ENCODE measurements around the gene TCF15.
A peak's percentile ranks its signal among the peaks of the same experiment; 100 is the strongest.

Gene TCF15

DNA sequence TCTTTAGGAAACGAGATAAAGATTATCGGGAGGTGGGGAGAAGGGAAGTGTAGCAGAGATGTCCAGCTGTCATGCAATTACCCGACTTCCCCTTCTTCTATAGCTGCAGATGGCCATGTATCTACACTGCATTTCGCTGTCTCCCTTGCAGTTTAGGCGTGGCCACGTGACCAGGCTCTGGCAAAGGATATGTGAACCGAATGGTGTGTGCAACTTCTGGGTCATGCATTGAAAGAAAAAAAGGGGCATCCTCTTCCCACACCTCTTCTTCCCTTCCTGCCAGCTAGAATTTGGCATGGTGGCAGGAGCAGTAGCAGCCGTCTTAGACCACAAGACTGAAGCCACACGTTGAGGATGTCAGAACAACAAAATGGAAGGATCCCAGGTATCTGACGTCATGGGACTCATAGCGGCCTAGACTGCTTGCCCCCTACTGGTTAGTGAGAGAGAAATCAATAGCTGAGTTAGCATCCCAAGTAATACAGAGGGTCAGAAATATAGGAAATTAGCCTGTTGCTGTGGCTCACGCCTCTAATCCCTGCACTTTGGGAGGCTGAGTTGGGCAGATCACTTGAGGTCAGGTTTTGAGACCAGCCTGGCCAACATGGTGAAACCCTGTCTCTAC lies 32.8 kb downstream of the TCF15 start:
- Histone ChIP-seq H3K4me3 (replicated peaks; ENCODE audit: low read depth, low read length) (no peak overlapping the region), H3K36me3 (ENCODE audit: control insufficient read depth, insufficient read depth, low read length) (no peaks in the 10 kb centered on the region), H3K27me3 (replicated peaks; ENCODE audit: control insufficient read depth, insufficient read depth, low read length) (no peaks in the 10 kb centered on the region; the same call in 1 of the 2 replicates)
- TF ChIP-seq, protein P1, sequence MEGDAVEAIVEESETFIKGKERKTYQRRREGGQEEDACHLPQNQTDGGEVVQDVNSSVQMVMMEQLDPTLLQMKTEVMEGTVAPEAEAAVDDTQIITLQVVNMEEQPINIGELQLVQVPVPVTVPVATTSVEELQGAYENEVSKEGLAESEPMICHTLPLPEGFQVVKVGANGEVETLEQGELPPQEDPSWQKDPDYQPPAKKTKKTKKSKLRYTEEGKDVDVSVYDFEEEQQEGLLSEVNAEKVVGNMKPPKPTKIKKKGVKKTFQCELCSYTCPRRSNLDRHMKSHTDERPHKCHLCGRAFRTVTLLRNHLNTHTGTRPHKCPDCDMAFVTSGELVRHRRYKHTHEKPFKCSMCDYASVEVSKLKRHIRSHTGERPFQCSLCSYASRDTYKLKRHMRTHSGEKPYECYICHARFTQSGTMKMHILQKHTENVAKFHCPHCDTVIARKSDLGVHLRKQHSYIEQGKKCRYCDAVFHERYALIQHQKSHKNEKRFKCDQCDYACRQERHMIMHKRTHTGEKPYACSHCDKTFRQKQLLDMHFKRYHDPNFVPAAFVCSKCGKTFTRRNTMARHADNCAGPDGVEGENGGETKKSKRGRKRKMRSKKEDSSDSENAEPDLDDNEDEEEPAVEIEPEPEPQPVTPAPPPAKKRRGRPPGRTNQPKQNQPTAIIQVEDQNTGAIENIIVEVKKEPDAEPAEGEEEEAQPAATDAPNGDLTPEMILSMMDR (IDR thresholded peaks at IDR 0.05; ENCODE audit: insufficient read depth, low read length, poor library complexity, severe bottlenecking): peak; percentile 45
- DNase-seq (ENCODE audit: extremely low read depth, insufficient read length): no peak

DNA sequence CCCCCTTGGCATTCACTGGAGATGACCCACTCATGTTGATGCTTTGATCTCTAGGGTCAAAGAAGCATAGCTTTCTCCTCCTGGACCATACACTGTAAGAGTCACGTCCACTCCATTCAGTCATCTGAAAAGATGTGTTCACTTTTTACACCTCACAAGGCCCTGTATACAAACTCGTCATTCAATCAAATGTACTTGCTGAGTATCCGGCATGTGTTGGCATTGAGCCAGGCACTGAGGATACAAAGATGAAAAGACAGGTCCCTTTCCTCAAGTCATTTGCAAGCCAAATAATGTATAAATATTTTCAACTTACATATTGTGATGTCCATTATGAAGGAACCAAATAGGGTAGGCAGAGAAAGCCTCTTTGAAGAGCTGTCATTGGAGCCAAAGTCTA lies 34.0 kb downstream of the TCF15 start:
- H3K36me3 ChIP-seq (ENCODE audit: control insufficient read depth, insufficient read depth, low read length): no peaks in the 10 kb centered on the region
- TF ChIP-seq, protein P1 (IDR thresholded peaks at IDR 0.05; ENCODE audit: insufficient read depth, low read length, poor library complexity, severe bottlenecking): no peak
- no peaks in the 10 kb centered on the region; the same call in 1 of the 2 replicates for H3K27me3 ChIP-seq (replicated peaks; ENCODE audit: control insufficient read depth, insufficient read depth, low read length)
- H3K4me3 ChIP-seq (replicated peaks; ENCODE audit: low read depth, low read length): no peak overlapping the region
- DNase-seq (ENCODE audit: extremely low read depth, insufficient read length): no peak

DNA sequence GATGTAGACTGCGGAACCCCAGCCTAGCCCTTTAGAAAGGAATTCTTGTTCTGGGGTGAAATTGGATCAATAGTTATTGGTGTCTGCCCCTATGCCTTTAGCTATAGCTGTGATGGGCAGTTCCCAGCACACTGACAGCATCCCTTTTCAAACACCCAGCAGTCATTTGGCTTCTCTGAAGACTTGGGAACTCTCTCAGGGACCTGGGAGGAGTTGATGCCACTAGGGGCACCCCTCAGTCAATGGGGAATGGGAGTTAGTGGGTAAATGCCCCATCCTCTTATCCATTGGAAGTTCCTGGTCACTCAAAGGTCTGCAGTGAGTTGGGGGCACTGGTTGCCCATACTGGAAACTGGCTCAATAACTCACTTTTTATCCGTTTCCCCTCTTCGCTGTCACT lies 34.9 kb downstream of the TCF15 start:
- DNase-seq (ENCODE audit: extremely low read depth, insufficient read length): no peak
- Histone ChIP-seq H3K4me3 (replicated peaks; ENCODE audit: low read depth, low read length) (no peak overlapping the region), H3K36me3 (ENCODE audit: control insufficient read depth, insufficient read depth, low read length) (no peaks in the 10 kb centered on the region), H3K27me3 (replicated peaks; ENCODE audit: control insufficient read depth, insufficient read depth, low read length) (no peaks in the 10 kb centered on the region; the same call in 1 of the 2 replicates)
- TF ChIP-seq, protein P1 (IDR thresholded peaks at IDR 0.05; ENCODE audit: insufficient read depth, low read length, poor library complexity, severe bottlenecking): no peak

DNA sequence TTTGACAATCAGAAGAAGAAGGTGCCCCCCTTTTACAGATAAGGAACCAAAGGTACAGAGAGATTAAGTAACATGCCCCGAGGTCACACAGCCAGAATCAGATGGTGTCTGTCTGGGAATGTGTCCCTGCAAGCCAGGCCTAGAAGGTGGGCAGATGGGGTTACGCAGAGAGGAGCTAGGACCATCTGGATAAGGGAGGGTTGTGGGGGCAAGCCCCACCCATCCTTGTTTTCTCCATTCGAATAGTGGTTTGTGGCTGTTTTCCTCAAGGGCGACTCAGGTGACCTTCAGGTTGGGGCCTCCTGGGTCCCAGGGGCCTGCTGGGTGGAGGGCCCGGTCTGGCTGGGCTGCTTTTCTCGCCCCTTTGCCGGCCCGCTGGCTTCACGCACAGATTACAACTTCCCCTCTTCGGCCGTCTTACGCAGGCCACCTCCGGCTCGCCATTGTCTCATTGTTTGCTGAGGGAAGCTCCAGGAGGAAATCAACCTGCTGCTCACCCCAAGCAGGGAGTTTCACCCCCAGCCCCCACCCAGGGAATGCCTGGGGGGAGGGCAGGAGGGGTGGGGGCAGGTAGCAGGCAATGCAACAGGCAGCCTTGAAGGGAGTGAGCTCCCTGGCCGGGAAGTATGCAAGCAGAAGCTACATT lies 35.7 kb downstream of the TCF15 start:
- Histone ChIP-seq H3K36me3 (ENCODE audit: control insufficient read depth, insufficient read depth, low read length) (no peaks in the 10 kb centered on the region), H3K27me3 (replicated peaks; ENCODE audit: control insufficient read depth, insufficient read depth, low read length) (no peaks in the 10 kb centered on the region; the same call in 1 of the 2 replicates), H3K4me3 (replicated peaks; ENCODE audit: low read depth, low read length) (no peak overlapping the region)
- no peak for DNase-seq (ENCODE audit: extremely low read depth, insufficient read length)
- TF ChIP-seq, protein P1 (IDR thresholded peaks at IDR 0.05; ENCODE audit: insufficient read depth, low read length, poor library complexity, severe bottlenecking): no peak

DNA sequence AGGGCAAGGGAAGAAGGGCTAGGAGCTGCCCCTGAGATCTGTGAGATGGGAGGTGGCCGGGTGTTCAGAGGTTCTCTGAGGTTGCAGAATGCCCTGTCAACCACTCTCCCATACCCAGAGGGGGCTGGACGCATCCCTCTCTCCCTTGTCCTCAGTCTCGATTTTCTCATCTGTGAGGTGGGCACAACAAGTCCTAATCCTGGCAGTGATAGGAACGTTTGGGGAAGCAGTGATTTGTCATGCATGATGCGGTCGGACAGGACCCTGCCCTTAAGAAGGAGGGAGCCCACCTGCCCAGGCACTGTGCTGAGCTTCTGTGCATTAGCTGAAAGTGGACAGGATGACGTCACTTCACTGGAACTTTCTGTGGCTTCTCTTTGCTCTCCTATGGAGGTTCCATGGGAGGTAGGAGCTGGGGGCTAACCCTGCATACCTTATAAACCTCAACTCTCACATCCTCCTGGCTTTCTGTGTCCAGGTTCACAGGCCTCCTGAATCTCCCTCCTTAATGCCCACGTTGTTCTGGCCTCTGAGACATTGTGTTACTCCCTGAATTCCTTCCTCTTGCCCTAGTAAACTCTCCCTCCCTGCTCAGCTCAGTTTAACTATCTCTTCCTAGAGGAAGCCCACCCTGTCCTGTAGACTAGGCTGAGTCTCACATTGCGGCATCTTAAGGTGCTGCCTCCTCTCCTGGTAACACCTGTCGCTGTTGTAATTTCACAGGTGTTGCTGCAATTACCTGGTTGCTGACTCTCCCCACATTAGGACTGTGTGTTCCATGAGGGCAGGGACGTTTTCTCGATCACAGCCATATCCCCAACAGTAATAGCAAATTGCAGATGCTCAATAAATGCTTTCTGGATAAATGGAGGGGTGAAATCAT lies 36.5 kb downstream of the TCF15 start:
- DNase-seq (ENCODE audit: extremely low read depth, insufficient read length): no peak
- TF ChIP-seq, protein P1 (IDR thresholded peaks at IDR 0.05; ENCODE audit: insufficient read depth, low read length, poor library complexity, severe bottlenecking): no peak

More for the DNA sequence above, 36.5 kb downstream of the TCF15 start:
- peaks cover 3% of the 10 kb centered on the region for H3K27me3 ChIP-seq (replicated peaks; ENCODE audit: control insufficient read depth, insufficient read depth, low read length)
- H3K4me3 ChIP-seq (replicated peaks; ENCODE audit: low read depth, low read length): no peak overlapping the region
- H3K36me3 ChIP-seq (ENCODE audit: control insufficient read depth, insufficient read depth, low read length): no peaks in the 10 kb centered on the region

All from GM06990 (cell line).